SJCRH30 (cell line): ENCODE measurements around the gene MMP12. TPM values are rescaled to one million over a fixed set of nuclear protein-coding genes. Genes with fewer than 3 reads are reported as not detected.
"Not testable (repeated sequence)": the region's sequence is repeated elsewhere in the genome, so short reads cannot be mapped to it uniquely, and the experiment has no call there.

Source experiments
- DNase-seq, 2 experiments: peaks; one replicate each; pipeline ENCODE4 v3.0.0-alpha.2; 2015 to 2020
- H3K27ac ChIP-seq: fragments of 250-450 bp; sonication (Bioruptor Pico); 2 replicates; pipeline ENCODE4 v1.5.1; 2020; ENCODE audit warnings: mild to moderate bottlenecking, moderate library complexity
- H3K27me3 ChIP-seq: fragments of 250-450 bp; sonication (Bioruptor Pico); 2 replicates; pipeline ENCODE4 v1.5.1; 2020; ENCODE audit warnings: mild to moderate bottlenecking, moderate library complexity
- H3K36me3 ChIP-seq: fragments of 250-450 bp; sonication (Bioruptor Pico); 2 replicates; pipeline ENCODE4 v1.5.1; 2020; ENCODE audit warnings: mild to moderate bottlenecking, moderate library complexity
- H3K4me1 ChIP-seq: fragments of 250-450 bp; sonication (Bioruptor Pico); 2 replicates; pipeline ENCODE4 v1.5.1; 2020; ENCODE audit warnings: mild to moderate bottlenecking, moderate library complexity
- H3K4me3 ChIP-seq: fragments of 250-450 bp; sonication (Bioruptor Pico); 2 replicates; pipeline ENCODE4 v1.5.1; 2020; ENCODE audit warnings: mild to moderate bottlenecking, moderate library complexity
- H3K9me3 ChIP-seq: fragments of 250-450 bp; sonication (Bioruptor Pico); replicated peaks from 2 replicates; pipeline ENCODE4 v1.5.1; 2020; ENCODE audit warnings: mild to moderate bottlenecking, moderate library complexity
- total RNA-seq: library from RNA; depleted of rRNA; stranded (reverse); fragments of >200 nt; shearing (Covaris generic); gene quantifications from 2 replicates; pipeline ENCODE4 v1.2.3, GENCODE V29; 2014

The MMP12 gene
- total RNA-seq, 1 experiment from 2014 or later: not detected

DNA sequence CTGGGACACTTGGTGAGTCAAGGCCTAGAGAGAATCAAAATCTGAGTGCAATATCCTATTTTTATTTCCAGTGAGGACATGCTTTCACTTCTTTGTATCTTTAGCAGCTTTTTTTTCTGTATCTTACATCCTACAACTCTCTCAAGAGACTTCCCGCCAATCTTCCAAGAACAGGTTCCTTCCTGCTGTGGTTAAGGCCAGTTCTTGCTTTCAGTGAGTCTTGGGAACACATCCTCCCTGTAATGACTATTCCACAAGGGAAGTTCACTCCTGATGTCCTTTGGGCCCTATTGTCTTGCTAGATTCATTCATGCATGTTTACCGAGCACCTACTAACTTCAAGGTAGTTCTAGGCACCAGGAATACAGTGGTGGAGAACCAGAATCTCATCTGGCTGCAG lies 3.8 kb upstream of the MMP12 start:
- H3K4me1 ChIP-seq: no peaks in the 10 kb centered on the region
- DNase-seq: no peak
- H3K9me3 ChIP-seq: no peaks in the 10 kb centered on the region
- no peak overlapping the region for H3K27ac ChIP-seq
- H3K4me3 ChIP-seq: no peak overlapping the region
- H3K36me3 ChIP-seq: no peaks in the 10 kb centered on the region
- no peaks in the 10 kb centered on the region for H3K27me3 ChIP-seq

DNA sequence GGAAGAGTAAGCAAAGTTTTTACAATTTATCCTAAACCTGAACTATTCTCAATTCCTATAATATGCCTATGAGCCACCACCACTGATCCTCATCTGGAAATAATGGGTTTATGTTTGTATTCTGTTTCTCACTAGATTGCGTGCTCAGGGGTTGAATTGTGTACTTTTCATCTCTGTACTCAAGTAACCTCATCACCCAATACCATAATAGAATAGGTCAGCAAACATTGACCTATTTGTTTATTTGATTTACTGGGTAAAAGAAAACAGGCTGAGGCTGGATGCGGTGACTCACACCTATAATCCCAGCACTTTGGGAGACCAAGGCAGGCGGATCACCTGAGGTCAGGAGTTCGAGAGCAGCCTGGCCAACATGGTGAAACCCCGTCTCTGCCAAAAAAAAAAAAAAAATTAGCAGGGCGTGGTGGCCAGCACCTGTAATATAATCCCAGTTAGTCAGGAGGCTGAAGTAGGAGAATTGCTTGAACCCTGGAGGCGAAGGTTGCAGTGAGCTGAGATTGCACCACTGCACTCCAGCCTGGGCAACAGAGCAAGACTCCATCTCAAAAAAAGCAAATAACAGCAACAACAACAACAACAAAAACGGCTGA lies 5.3 kb downstream of the MMP12 start:
- H3K4me3 ChIP-seq, H3K36me3 ChIP-seq, H3K4me1 ChIP-seq, DNase-seq, H3K27me3 ChIP-seq, H3K27ac ChIP-seq, H3K9me3 ChIP-seq: not testable (repeated sequence)

DNA sequence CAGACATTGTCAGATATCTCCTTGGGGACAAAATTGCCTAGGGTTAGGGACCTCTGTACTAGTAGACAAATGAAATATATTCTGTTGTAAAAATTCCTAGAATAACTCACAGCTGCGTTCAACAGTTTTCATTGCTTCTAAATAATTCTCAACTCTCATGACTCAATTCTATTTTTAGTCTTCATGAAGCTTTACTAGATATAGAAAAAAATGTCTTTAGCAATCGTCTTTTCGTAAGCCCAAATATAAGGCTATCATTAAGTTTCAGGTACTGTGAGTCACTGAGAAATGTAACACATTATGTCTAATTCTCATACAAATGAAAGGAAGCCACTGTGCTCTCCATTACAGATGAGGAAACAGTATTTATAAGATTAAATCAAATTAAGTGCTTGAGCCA lies 6.4 kb downstream of the MMP12 start:
- Histone ChIP-seq H3K27ac (no peak overlapping the region), H3K4me3 (no peak overlapping the region), H3K4me1 (peaks cover 4% of the 10 kb centered on the region), H3K9me3 (no peaks in the 10 kb centered on the region), H3K36me3 (no peaks in the 10 kb centered on the region), H3K27me3 (no peaks in the 10 kb centered on the region)
- no peak for DNase-seq

DNA sequence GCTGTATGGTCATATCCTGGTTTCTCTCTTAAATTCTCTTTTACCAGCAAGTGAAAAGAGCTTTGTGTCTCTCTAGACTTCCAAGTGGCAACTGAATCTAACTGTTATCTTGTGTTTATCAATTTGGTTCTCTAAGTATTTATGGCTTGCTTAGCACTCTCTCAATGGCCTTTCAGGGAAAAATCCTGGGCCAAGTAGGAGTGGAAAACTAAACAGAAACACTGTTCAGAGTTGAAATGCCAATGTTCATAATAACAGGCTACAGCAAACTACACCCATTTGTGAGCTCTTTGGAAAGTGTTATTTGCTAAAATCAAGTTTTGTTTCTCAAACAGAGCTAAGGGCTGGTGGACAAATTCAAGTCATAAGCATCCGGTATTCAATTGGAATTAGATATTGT lies 10.1 kb downstream of the MMP12 start:
- H3K27ac ChIP-seq: no peak overlapping the region
- H3K27me3 ChIP-seq: no peaks in the 10 kb centered on the region
- DNase-seq: no peak
- H3K9me3 ChIP-seq: no peaks in the 10 kb centered on the region
- H3K4me3 ChIP-seq: no peak overlapping the region
- H3K36me3 ChIP-seq: no peaks in the 10 kb centered on the region
- peaks cover 4% of the 10 kb centered on the region for H3K4me1 ChIP-seq

DNA sequence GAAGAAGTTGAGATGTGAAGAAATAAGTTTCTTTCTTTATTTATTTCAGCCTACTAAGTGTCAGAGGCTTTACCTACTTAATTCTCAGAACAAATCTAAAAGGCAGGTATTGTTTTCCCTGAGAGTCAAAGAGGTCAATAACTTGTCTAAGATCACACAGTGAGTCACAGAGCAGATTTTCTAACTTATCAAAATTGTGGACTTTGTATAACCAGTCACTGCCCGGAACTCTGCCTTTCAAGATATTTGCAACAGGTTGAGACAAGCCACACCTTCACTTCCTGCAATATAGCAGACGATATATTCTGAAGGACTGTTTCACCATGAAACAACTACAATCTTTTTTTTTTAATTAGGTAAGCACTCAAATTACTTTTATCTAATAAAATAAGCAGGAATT lies 20.8 kb downstream of the MMP12 start:
- Histone ChIP-seq H3K4me1 (peaks cover 16% of the 10 kb centered on the region), H3K36me3 (no peaks in the 10 kb centered on the region), H3K27ac (no peak overlapping the region), H3K27me3 (no peaks in the 10 kb centered on the region), H3K9me3 (no peaks in the 10 kb centered on the region), H3K4me3 (no peak overlapping the region)
- no peak for DNase-seq

DNA sequence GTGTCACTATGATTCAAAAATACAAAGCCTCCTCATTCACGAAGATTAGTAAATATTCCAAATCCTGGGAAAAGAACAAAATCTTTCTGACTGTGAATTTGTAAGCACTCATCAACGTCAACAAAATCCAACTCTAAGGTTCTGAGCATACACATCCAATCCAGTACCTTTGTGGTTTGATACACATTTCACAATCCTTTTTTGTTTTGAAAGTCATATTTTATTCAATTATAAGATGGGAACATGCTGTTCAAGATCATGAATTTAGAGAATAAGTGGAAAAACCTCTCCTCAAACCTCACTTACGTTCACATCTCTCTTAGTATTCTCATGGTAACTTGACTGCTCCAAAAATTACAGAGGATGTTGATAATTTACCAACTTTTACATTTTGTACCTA lies 21.7 kb downstream of the MMP12 start:
- Histone ChIP-seq H3K4me1 (peaks cover 16% of the 10 kb centered on the region), H3K36me3 (no peaks in the 10 kb centered on the region), H3K9me3 (no peaks in the 10 kb centered on the region), H3K27ac (no peak overlapping the region), H3K27me3 (no peaks in the 10 kb centered on the region), H3K4me3 (no peak overlapping the region)
- DNase-seq: no peak

DNA sequence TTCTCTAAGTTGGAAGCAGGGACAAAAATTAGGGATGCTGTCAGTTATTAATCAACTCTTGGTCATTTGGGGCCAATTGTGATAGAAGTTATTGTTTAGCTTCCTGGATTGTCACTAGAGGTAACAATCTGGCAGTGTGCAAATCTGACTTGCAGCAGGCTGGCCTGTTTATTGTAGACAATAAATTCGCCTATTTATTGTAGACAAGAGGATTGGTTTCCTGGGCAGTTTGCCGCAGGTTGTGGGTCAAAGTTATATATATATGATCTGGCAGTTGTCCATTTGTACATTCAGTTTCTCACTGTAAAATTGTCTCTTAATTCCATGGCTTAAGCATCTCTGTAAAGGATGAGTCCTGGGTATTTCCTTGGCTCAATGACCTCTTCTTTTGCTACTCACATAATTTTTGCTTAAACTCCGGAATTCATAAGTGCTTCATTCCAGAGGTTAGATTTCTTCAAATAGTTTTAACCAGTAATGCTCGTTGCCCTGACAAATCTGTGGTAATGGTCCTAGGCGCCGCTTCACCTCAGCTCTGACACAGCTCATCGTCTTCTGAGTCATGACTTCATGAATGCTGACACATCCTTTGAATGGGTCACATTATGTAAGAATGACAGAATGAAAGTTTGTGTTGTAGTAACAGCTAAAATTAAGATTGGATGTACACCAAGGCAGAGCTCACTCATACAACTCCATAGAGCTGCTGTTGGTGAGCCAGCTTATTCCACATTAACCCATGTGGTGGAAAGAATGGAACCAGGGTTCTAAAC lies 23.6 kb downstream of the MMP12 start:
- Histone ChIP-seq H3K4me3 (no peak overlapping the region), H3K36me3 (no peaks in the 10 kb centered on the region), H3K4me1 (peaks cover 18% of the 10 kb centered on the region), H3K27ac (no peak overlapping the region), H3K27me3 (no peaks in the 10 kb centered on the region), H3K9me3 (no peaks in the 10 kb centered on the region)
- DNase-seq: no peak

DNA sequence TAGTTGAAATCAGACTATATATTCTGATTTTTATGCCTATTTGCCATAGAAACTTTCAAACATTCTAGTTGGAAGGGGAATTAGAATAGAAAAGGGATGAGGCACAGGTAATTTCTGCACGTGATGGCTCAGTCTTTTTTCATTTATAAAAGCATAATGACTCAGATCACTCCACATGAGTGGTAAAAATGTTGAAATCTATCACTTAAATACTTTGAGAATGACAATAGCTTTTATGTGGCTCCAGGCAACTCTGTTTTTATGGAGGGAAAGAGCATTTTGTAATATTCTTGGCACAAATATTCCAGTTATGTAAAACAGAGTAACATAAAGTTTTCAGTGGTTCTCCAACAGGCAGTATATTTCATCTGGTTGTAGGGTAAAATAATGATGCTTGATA lies 25.5 kb downstream of the MMP12 start:
- Histone ChIP-seq H3K4me3 (no peak overlapping the region), H3K9me3 (no peaks in the 10 kb centered on the region), H3K27me3 (no peaks in the 10 kb centered on the region), H3K36me3 (no peaks in the 10 kb centered on the region), H3K4me1 (peaks cover 37% of the 10 kb centered on the region), H3K27ac (no peak overlapping the region)
- no peak for DNase-seq

DNA sequence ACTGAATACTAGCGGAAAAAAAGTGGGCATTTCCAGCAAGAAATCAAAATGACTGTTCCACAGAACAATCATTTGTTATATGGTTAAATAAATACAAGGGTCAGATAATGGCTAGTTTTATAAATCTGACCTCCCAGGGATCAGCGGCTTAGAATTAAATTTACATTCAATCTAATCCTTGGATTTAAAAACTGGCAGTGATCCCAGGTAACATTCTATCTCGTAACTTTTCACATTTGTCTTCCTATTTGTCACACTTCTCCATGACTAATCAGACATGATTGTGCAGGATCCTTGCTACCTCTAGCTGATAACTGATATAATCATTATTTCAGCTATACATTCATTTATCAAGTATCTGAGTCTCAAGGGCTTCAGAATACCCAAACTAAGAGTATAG lies 28.5 kb downstream of the MMP12 start:
- Histone ChIP-seq H3K36me3 (no peaks in the 10 kb centered on the region), H3K27me3 (no peaks in the 10 kb centered on the region), H3K4me3 (no peak overlapping the region), H3K27ac (peak overlapping the region; percentile 91), H3K9me3 (no peaks in the 10 kb centered on the region), H3K4me1 (peaks cover 46% of the 10 kb centered on the region)
- DNase-seq: peak; percentile 35 to 89

DNA sequence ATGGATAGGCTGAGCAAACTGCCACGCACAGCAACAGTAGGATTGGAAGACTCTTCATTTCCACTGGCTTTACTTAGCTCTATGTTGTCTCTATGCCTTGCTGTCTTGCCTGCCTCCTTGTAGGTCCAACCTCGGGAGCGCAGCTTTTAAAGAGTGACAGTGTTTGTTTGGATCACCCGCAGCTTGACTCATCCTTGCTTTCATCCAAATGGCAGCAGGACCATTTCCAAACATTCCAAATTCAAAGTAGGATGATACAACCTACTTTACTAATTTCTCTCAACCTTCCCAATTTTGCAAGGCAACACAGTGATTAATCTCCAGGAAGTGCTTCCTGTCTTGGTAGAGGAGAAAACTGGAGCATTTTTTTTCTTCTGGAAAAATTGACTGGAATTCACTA lies 31.3 kb downstream of the MMP12 start, which contains the start of gene MMP3:
Gene MMP3 (minus strand): TSS at position 121 of the 400 bp plus-strand sequence. CDS start 63 bp downstream, at position 58.
- H3K27ac ChIP-seq: peak within 1 kb of the TSS; percentile 91
- no peaks in the 10 kb centered on the region for H3K36me3 ChIP-seq
- H3K27me3 ChIP-seq: no peaks in the 10 kb centered on the region
- no peak within 1 kb of the TSS for H3K4me3 ChIP-seq
- H3K9me3 ChIP-seq: no peaks in the 10 kb centered on the region
- DNase-seq: no peak
- peaks cover 37% of the 10 kb centered on the region for H3K4me1 ChIP-seq

DNA sequence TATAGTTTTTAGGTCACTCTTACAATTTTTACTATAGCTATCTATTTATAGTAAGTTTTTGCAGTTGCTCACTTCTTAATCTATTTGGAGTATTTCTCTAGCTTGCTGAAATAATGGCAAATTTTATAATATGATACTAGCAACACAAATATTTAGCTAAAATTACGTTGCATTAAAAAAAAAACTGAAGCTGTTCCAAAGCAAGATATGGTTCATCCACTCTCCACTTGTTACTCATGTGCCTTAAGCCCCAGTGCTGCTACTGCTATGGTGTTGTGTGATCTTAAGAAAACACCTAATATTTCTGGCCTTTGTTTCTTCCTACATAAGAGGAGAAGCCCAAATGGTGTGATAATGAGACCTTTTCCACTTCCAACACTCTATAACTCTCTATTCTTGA lies 31.9 kb downstream of the MMP12 start:
- Histone ChIP-seq H3K4me3 (no peak overlapping the region), H3K27me3 (no peaks in the 10 kb centered on the region), H3K4me1 (peaks cover 37% of the 10 kb centered on the region), H3K27ac (no peak overlapping the region), H3K9me3 (no peaks in the 10 kb centered on the region), H3K36me3 (no peaks in the 10 kb centered on the region)
- DNase-seq: no peak

DNA sequence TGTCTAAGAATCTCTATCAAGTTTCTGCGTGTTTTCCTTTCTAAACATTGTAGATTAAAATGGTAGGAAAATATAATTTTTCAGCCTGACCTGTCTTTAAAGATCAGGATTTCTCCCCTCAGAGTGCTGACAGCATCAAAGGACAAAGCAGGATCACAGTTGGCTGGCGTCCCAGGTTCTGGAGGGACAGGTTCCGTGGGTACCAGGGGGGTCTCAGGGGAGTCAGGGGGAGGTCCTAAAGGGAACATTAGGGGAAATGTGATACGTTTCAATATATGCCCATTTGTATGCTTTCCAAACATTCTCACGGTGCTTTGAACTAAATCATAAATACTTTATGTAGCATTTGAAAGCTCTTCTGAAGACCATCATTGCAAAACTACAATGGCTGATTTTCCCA lies 34.8 kb downstream of the MMP12 start:
- no peaks in the 10 kb centered on the region for H3K27me3 ChIP-seq
- peaks cover 24% of the 10 kb centered on the region for H3K4me1 ChIP-seq
- H3K36me3 ChIP-seq: no peaks in the 10 kb centered on the region
- no peak overlapping the region for H3K27ac ChIP-seq
- H3K4me3 ChIP-seq: no peak overlapping the region
- DNase-seq: no peak
- H3K9me3 ChIP-seq: no peaks in the 10 kb centered on the region

DNA sequence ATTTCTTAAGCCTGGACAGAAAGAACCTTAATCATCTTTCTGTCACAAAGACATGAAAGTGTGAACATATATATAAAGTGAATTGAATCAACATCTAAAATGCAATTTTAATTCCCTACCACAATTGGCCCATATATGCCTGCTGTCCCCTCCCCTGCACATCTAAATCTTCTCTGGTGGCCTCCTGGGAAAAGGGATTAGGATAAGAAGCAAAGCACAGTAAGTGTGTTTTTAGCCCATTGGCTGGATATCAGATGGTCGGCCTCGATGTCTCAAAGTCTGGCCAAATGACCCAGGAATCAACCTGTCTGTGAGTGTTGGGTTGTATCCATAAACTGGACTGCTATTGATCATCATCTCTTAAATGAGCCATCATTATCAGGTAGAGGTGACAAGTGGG lies 37.1 kb downstream of the MMP12 start:
- H3K4me3 ChIP-seq: no peak overlapping the region
- H3K4me1 ChIP-seq: peaks cover 4% of the 10 kb centered on the region; the same call in 1 of the 2 replicates
- H3K9me3 ChIP-seq: no peaks in the 10 kb centered on the region
- no peaks in the 10 kb centered on the region for H3K36me3 ChIP-seq
- H3K27me3 ChIP-seq: no peaks in the 10 kb centered on the region
- no peak for DNase-seq
- H3K27ac ChIP-seq: no peak overlapping the region

DNA sequence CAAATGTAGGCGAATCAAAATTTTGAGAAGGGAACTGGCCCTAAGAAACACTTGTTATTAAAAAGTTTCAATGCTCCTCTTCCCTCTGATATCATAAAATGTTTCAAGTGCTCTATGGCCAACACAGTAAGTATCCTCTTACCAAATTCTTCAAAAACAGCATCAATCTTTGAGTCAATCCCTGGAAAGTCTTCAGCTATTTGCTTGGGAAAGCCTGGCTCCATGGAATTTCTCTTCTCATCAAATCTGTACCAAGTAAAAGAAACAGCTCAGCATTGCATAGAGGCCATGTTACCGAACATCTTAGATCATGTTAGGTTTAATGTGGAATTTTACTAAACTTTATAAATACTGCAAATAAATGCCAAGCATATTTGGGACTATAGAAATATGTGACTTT lies 37.6 kb downstream of the MMP12 start:
- Histone ChIP-seq H3K4me3 (no peak overlapping the region), H3K27me3 (no peaks in the 10 kb centered on the region), H3K4me1 (peaks cover 4% of the 10 kb centered on the region; the same call in 1 of the 2 replicates), H3K27ac (no peak overlapping the region), H3K9me3 (no peaks in the 10 kb centered on the region), H3K36me3 (no peaks in the 10 kb centered on the region)
- DNase-seq: no peak

DNA sequence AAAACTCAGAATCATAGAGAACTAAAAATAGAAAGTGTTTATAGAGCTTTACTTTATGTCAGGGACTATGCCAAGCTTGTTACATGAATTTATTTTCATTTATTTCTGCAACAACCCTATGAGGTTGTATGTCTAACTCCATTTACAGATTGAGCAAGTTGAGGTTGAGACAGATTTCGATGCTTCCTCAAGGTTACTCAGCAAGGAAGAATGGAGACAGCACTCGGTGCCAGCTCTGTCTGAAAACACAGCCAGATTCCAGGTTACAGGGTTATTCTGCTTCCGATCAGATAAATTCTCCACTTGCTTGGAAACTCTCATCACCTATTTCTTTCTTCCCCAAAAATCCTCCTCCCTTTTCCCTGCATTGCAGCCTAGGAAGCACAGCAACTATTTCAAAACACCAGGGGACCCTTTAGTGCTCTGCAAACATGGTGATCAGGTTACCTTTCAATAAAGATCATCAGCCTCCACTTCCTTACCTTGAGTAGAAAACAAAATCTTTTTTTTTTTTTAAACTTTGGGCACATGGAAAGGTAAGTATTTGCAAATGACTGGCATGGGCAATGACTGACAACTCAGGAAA lies 38.4 kb downstream of the MMP12 start:
- DNase-seq: no peak
- Histone ChIP-seq H3K27me3 (no peaks in the 10 kb centered on the region), H3K9me3 (no peaks in the 10 kb centered on the region), H3K27ac (no peak overlapping the region), H3K4me3 (no peak overlapping the region), H3K36me3 (no peaks in the 10 kb centered on the region), H3K4me1 (peaks cover 4% of the 10 kb centered on the region; the same call in 1 of the 2 replicates)
